B cell (primary cell): Measurements from ENCODE around the gene ADAM19. TPM values are rescaled to one million over a fixed set of nuclear protein-coding genes. Genes with fewer than 3 reads are reported as not detected.
A peak's percentile ranks its signal among the peaks of the same experiment; 100 is the strongest.

Experiments
- ATAC-seq: fragments of 200-7000 bp; cut with Tn5 transposase; one replicate; pipeline ENCODE4 v1.10.0; 2021; ENCODE audit warnings: low read depth, mild to moderate bottlenecking, moderate number of reproducible peaks, moderate library complexity
- CTCF ChIA-PET: fragments of 350-600 bp; sonication (Branson Sonifier 250); formaldehyde crosslinking; loops from one replicate; lab custom pipeline; 2021; ENCODE audit warnings: antibody characterized with exemption, inconsistent platforms; lab: Charles Lee
- POLR2A ChIA-PET: fragments of 350-600 bp; sonication (Branson Sonifier 250); formaldehyde crosslinking; loops from one replicate; lab custom pipeline; 2021; ENCODE audit warnings: antibody characterized with exemption; lab: Charles Lee
- DNase-seq: peaks from one replicate; pipeline ENCODE4 v3.0.0; 2013
- H2AFZ ChIP-seq: 2 replicates; pipeline ENCODE4 v1.6.1; 2012; ENCODE audit warnings: mild to moderate bottlenecking, low read depth, low read length; ENCODE audit not compliant: insufficient read depth, poor library complexity, severe bottlenecking
- H3K27ac ChIP-seq, 2 donors: 1 replicate in 1 of 2; 2 replicates in 1 of 2; pipeline ENCODE4 v1.5.1; 2012 to 2013; ENCODE audit warnings: low read length in 2 of 2, mild to moderate bottlenecking in 2 of 2, moderate library complexity in 1 of 2
- H3K27me3 ChIP-seq, 4 experiments: fragments of 200-600 bp in 1 of 4; sonication (generic) in 1 of 4; replicated peaks in 1 of 4; 1 replicate in 2 of 4; 2 replicates in 2 of 4; pipeline versions ENCODE4 v1.6.1 to v1.7.0; 2013 to 2016; ENCODE audit warnings: low read length in 3 of 4, mild to moderate bottlenecking in 2 of 4, mixed read lengths in 1 of 4, moderate library complexity in 1 of 4; ENCODE audit not compliant: insufficient read depth in 4 of 4, control insufficient read depth in 3 of 4; ENCODE audit errors: control extremely low read depth in 1 of 4
- H3K36me3 ChIP-seq, 2 experiments: replicated peaks in 1 of 2; 1 replicate in 1 of 2; 2 replicates in 1 of 2; pipeline versions ENCODE4 v1.6.1 to v1.7.1; 2013; ENCODE audit warnings: low read length in 1 of 2; ENCODE audit not compliant: insufficient read depth in 2 of 2, control insufficient read depth in 1 of 2; ENCODE audit errors: control extremely low read depth in 1 of 2, extremely low read depth in 1 of 2
- H3K4me1 ChIP-seq, 2 donors: fragments of 200-600 bp in 1 of 2; sonication (generic) in 1 of 2; 1 replicate in 1 of 2; 2 replicates in 1 of 2; pipeline versions ENCODE4 v1.5.1 to v1.6.1; 2013 to 2017; ENCODE audit warnings: low read length in 2 of 2; ENCODE audit not compliant: control insufficient read depth in 2 of 2, insufficient read depth in 2 of 2
- H3K4me2 ChIP-seq: replicated peaks from 2 replicates; pipeline ENCODE3; 2012; ENCODE audit warnings: mild to moderate bottlenecking, low read depth, low read length; ENCODE audit not compliant: poor library complexity, severe bottlenecking
- H3K4me3 ChIP-seq, 5 experiments: fragments of 200-600 bp in 1 of 5; sonication (generic) in 1 of 5; 1 replicate in 3 of 5; 2 replicates in 2 of 5; pipeline versions ENCODE4 v1.5.1 to v1.7.0; 2011 to 2016; ENCODE audit warnings: low read length in 4 of 5, mild to moderate bottlenecking in 4 of 5, low read depth in 2 of 5, control low read depth in 1 of 5, moderate library complexity in 1 of 5; ENCODE audit not compliant: insufficient read depth in 1 of 5; ENCODE audit errors: control extremely low read depth in 1 of 5, extremely low read depth in 1 of 5
- H3K79me2 ChIP-seq: fragments of 200-600 bp; sonication (generic); one replicate; pipeline ENCODE4 v1.6.0; 2016; ENCODE audit warnings: low read length; ENCODE audit not compliant: control insufficient read depth, insufficient read depth
- H3K9ac ChIP-seq: fragments of 200-600 bp; sonication (generic); 2 replicates; pipeline ENCODE4 v1.6.1; 2017; ENCODE audit warnings: mild to moderate bottlenecking, low read length, moderate library complexity
- H3K9me3 ChIP-seq, 3 donors: one replicate each; pipeline versions ENCODE4 v1.6.1 to v1.7.1; 2013; ENCODE audit warnings: low read length in 2 of 3; ENCODE audit not compliant: control insufficient read depth in 2 of 3, insufficient read depth in 1 of 3; ENCODE audit errors: control extremely low read depth in 1 of 3
- H4K20me1 ChIP-seq: 2 replicates; pipeline ENCODE4 v1.6.0; 2012; ENCODE audit warnings: mild to moderate bottlenecking, low read length; ENCODE audit not compliant: insufficient read depth, control insufficient read depth, poor library complexity, severe bottlenecking
- H3K27ac Mint-ChIP-seq: one replicate; pipeline ENCODE4 v1.8.0; 2021; ENCODE audit warnings: mixed read lengths
- H3K27me3 Mint-ChIP-seq: one replicate; pipeline ENCODE4 v1.8.0; 2021; ENCODE audit warnings: mixed read lengths
- H3K4me1 Mint-ChIP-seq: one replicate; pipeline ENCODE4 v1.8.0; 2021; ENCODE audit warnings: mixed read lengths
- H3K4me3 Mint-ChIP-seq: one replicate; pipeline ENCODE4 v1.8.0; 2021; ENCODE audit warnings: mixed read lengths
- H3K9me3 Mint-ChIP-seq: one replicate; pipeline ENCODE4 v1.8.0; 2022; ENCODE audit warnings: mixed read lengths; ENCODE audit not compliant: insufficient read depth
- EZH2 ChIP-seq: IDR thresholded peaks from 2 replicates; pipeline ENCODE4 v1.6.1; 2012; ENCODE audit warnings: borderline replicate concordance, low read depth, mild to moderate bottlenecking, moderate library complexity, low read length; ENCODE audit not compliant: insufficient read depth, poor library complexity, severe bottlenecking
- WGBS: methylation state at CpG from one replicate; pipeline ENCODE4 v1.1.5; 2013; ENCODE audit warnings: missing lambda C conversion rate; ENCODE audit not compliant: insufficient coverage; 5-methylcytosine and 5-hydroxymethylcytosine counted together
- intact Hi-C: fragments of 100-400 bp; cut with micrococcal nuclease; formaldehyde crosslinking; loops from one replicate; pipeline ENCODE4 v1.10.0; 2022
- polyA plus RNA-seq: library from polyadenylated mRNA; depleted of rRNA; stranded (reverse); fragments of >200 nt; gene quantifications from 2 replicates; pipeline ENCODE4 v1.2.3, GENCODE V29; 2012
- total RNA-seq, 2 donors: library from RNA; stranded (reverse); fragments of 120-200 nt in 1 of 2; gene quantifications; 1 replicate in 1 of 2; 2 replicates in 1 of 2; pipeline versions ENCODE4 v1.2.3 to v1.2.4, GENCODE V29; 2013 to 2022
- TF ChIP-seq, protein P1 (sequence below): fragments of 200-600 bp; IDR thresholded peaks from one replicate; pipeline ENCODE4 v1.8.0; 2022; ENCODE audit warnings: antibody characterized with exemption, mild to moderate bottlenecking

ADAM19 gene
- total and polyA plus RNA-seq, 2 donors (not counting 1 experiment from before 2014, with no cell fraction given): 110 to 171 TPM

DNA sequence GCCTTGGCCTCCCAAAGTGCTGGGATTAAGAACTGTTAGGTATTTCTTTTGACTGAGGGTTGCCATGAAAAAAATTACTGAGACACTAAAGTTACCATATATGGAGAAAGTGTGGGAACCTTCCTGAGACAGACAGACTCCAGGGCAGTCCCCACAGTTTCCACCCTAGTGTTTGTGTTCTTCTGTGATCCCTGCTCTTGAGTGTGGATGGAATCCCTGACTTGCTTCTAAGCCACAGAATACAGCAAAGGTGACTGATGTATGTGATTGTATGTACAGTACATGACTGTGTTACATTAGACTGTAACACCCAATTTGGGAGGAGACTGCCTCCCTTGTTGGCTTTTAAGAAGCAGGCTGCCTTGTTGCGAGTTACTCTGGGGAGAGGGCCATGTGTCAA, 24.7 kb upstream of the ADAM19 start:
- peaks cover 86% of the 10 kb centered on the region for H3K4me1 Mint-ChIP-seq
- Histone ChIP-seq H4K20me1 (no peaks in the 10 kb centered on the region), H3K36me3 (no peaks in the 10 kb centered on the region), H2AFZ (peak overlapping the region; percentile 34), H3K4me1 (peaks cover 83% of the 10 kb centered on the region in 2 donors), H3K4me2 (no peak overlapping the region), H3K27me3 (no peaks in the 10 kb centered on the region), H3K27ac (peak overlapping the region; percentile 32 to 92), H3K9ac (no peak overlapping the region), H3K9me3 (peaks cover 0 to 5% (median 4%) of the 10 kb centered on the region in 3 donors), H3K79me2 (no peaks in the 10 kb centered on the region), H3K4me3 (no peak overlapping the region)
- no peaks in the 10 kb centered on the region for H3K27me3 Mint-ChIP-seq
- POLR2A ChIA-PET: interaction anchor here (0.7 kb wide), 1 partner anchor 1487 kb away, joined by 3 read pairs; no protein-coding TSS in a partner anchor
- peak overlapping the region; percentile 29 for H3K4me3 Mint-ChIP-seq
- WGBS: no CpG with 5 or more reads among the region's 1 CpG
- intact Hi-C loops: no loop called here
- H3K9me3 Mint-ChIP-seq: no peaks in the 10 kb centered on the region
- TF ChIP-seq EZH2: no peak
- TF ChIP-seq, protein P1, sequence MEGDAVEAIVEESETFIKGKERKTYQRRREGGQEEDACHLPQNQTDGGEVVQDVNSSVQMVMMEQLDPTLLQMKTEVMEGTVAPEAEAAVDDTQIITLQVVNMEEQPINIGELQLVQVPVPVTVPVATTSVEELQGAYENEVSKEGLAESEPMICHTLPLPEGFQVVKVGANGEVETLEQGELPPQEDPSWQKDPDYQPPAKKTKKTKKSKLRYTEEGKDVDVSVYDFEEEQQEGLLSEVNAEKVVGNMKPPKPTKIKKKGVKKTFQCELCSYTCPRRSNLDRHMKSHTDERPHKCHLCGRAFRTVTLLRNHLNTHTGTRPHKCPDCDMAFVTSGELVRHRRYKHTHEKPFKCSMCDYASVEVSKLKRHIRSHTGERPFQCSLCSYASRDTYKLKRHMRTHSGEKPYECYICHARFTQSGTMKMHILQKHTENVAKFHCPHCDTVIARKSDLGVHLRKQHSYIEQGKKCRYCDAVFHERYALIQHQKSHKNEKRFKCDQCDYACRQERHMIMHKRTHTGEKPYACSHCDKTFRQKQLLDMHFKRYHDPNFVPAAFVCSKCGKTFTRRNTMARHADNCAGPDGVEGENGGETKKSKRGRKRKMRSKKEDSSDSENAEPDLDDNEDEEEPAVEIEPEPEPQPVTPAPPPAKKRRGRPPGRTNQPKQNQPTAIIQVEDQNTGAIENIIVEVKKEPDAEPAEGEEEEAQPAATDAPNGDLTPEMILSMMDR: no peak
- H3K27ac Mint-ChIP-seq: peak overlapping the region; percentile 87
- CTCF ChIA-PET: interaction anchor here (0.6 kb wide), 1 partner anchor 72 kb away, joined by 3 read pairs; no protein-coding TSS in a partner anchor
- ATAC-seq (no peak), DNase-seq (no peak)

DNA sequence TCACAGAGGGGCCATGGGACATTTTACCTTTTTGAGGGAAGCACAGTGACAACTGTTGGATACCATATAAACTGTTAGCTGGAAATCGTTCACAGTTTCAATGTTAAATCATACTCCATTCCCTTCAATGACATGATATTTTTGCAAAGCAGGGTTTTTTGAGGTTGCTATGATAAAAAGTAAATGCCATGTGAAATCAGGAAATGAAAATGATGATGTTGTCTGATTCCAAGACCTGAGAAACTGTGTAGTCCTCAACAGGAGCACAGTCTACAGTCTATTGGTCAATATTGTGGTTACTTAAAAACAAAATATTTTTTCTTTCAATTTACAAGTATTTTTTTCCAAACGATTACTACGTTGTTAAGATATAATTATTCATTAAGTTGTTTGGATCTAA, 24.0 kb upstream of the ADAM19 start:
- H3K79me2 ChIP-seq: peaks cover 2% of the 10 kb centered on the region
- no peaks in the 10 kb centered on the region for H3K36me3 ChIP-seq
- no peaks in the 10 kb centered on the region for H3K27me3 ChIP-seq
- POLR2A ChIA-PET: no interaction called here
- H3K4me3 ChIP-seq: no peak overlapping the region
- H3K4me2 ChIP-seq: peak overlapping the region; percentile 60
- H3K4me1 ChIP-seq: peaks cover 89 to 90% of the 10 kb centered on the region in 2 donors
- ATAC-seq (no peak), DNase-seq (peak; percentile 68)
- TF ChIP-seq, protein P1: no peak
- TF ChIP-seq EZH2: no peak
- no peak overlapping the region for H3K9ac ChIP-seq
- WGBS: no CpG with 5 or more reads among the region's 3 CpGs
- Mint-ChIP-seq H3K27ac (peak overlapping the region; percentile 85), H3K9me3 (no peaks in the 10 kb centered on the region), H3K27me3 (no peaks in the 10 kb centered on the region), H3K4me1 (peaks cover 91% of the 10 kb centered on the region), H3K4me3 (no peak overlapping the region)
- CTCF ChIA-PET: interaction anchor here (0.6 to 7.4 kb wide), 2 partner anchors 30 to 451 kb away, joined by 3 to 67 read pairs; no protein-coding TSS in a partner anchor
- H3K27ac ChIP-seq: peak overlapping the region; percentile 92 to 97
- peaks cover 0 to 5% (median 4%) of the 10 kb centered on the region in 3 donors for H3K9me3 ChIP-seq
- H2AFZ ChIP-seq: no peak overlapping the region
- intact Hi-C loops: loop anchor here (5.0 kb wide), 2 partner anchors 112 to 327 kb away; no protein-coding TSS in a partner anchor
- H4K20me1 ChIP-seq: no peaks in the 10 kb centered on the region
